Stimulated activated CD4-positive, alpha-beta T cell treated with anti-CD3 and anti-CD28 coated beads, Interleukin-12 subunit alpha, Interleukin-12 subunit beta, amount 100 ng/mL, for 24 hours (primary cell): ENCODE measurements around the gene ARHGAP29.
A peak's percentile ranks its signal among the peaks of the same experiment; 100 is the strongest.

Experiments used
- DNase-seq, 2 experiments: peaks; one replicate each; pipeline ENCODE4 v3.0.0-alpha.2; 2020; ENCODE audit warnings: low read depth in 2 of 2

ARHGAP29 gene

GRCh38 chr1:94237291-94238226 is at the start of gene ARHGAP29:
Gene ARHGAP29 (minus strand): TSS chr1:94237584. CDS start chr1:94231611, 5,973 bp downstream.
- DNase-seq: peak in 1 of 2 experiments; percentile 60

- DNase-seq: no peak
These were observed 49.6 kb upstream of the ARHGAP29 start for GRCh38 chr1:94286864-94287437.

- no peak for DNase-seq
These were observed 47.8 kb upstream of the ARHGAP29 start for GRCh38 chr1:94285031-94285654.

- DNase-seq: no peak
These were observed 47.1 kb upstream of the ARHGAP29 start for GRCh38 chr1:94284476-94284875.

- DNase-seq: no peak
These were observed 46.1 kb upstream of the ARHGAP29 start for GRCh38 chr1:94283462-94283861.

GRCh38 chr1:94282143-94282711 is 44.8 kb upstream of the ARHGAP29 start:
- DNase-seq: no peak

GRCh38 chr1:94281361-94282142 is 44.2 kb upstream of the ARHGAP29 start:
- no peak for DNase-seq

GRCh38 chr1:94280541-94280940 is 43.2 kb upstream of the ARHGAP29 start:
- DNase-seq: no peak

- DNase-seq: no peak
These were observed 42.1 kb upstream of the ARHGAP29 start for GRCh38 chr1:94279462-94279861.

GRCh38 chr1:94279038-94279437 is 41.7 kb upstream of the ARHGAP29 start:
- no peak for DNase-seq

- no peak for DNase-seq
These were observed 39.6 kb upstream of the ARHGAP29 start for GRCh38 chr1:94276988-94277434.

GRCh38 chr1:94275083-94275482 is 37.7 kb upstream of the ARHGAP29 start:
- DNase-seq: no peak

- no peak for DNase-seq
These were observed 37.2 kb upstream of the ARHGAP29 start for GRCh38 chr1:94274561-94274960.

GRCh38 chr1:94273111-94273510 is 35.7 kb upstream of the ARHGAP29 start:
- DNase-seq: no peak

GRCh38 chr1:94272388-94272787 is 35.0 kb upstream of the ARHGAP29 start:
- DNase-seq: no peak

GRCh38 chr1:94271373-94271772 is 34.0 kb upstream of the ARHGAP29 start:
- no peak for DNase-seq

- no peak for DNase-seq
These were observed 33.4 kb upstream of the ARHGAP29 start for GRCh38 chr1:94270801-94271203.

- DNase-seq: no peak
These were observed 32.5 kb upstream of the ARHGAP29 start for GRCh38 chr1:94269921-94270320.

GRCh38 chr1:94265906-94266305 is 28.5 kb upstream of the ARHGAP29 start:
- no peak for DNase-seq

- no peak for DNase-seq
These were observed 27.6 kb upstream of the ARHGAP29 start for GRCh38 chr1:94265011-94265422.

- no peak for DNase-seq
These were observed 23.4 kb upstream of the ARHGAP29 start for GRCh38 chr1:94260635-94261387.
